ENCODE results near the gene TTC3.

- TF ChIP-seq POLR2A (IDR thresholded peaks at IDR 0.05) (no peak), CTCF (IDR thresholded peaks at IDR 0.05) (no peak), POLR2AphosphoS5 (IDR thresholded peaks at IDR 0.05) (no peak)
Observed at GRCh38 chr21:37139154-37139553, 66.1 kb downstream of the TTC3 start.
